KMS-11 (cell line): ENCODE results near the gene MNT.

Source experiments
- H2AFZ ChIP-seq: fragments of 200-600 bp; sonication (generic); 2 replicates; pipeline ENCODE4 v1.6.1; 2016; ENCODE audit warnings: antibody characterized with exemption, mixed run types, low read depth
- H3K27ac ChIP-seq: fragments of 200-600 bp; sonication (generic); 2 replicates; pipeline ENCODE4 v1.6.1; 2016; ENCODE audit warnings: mild to moderate bottlenecking, mixed run types
- H3K27me3 ChIP-seq: fragments of 200-600 bp; sonication (generic); 2 replicates; pipeline ENCODE4 v1.6.1; 2017; ENCODE audit warnings: mild to moderate bottlenecking, low read depth, mixed run types, moderate library complexity; ENCODE audit not compliant: insufficient read depth
- H3K36me3 ChIP-seq: fragments of 200-600 bp; sonication (generic); 2 replicates; pipeline ENCODE4 v1.6.1; 2017; ENCODE audit warnings: mild to moderate bottlenecking, mixed run types; ENCODE audit not compliant: insufficient read depth
- H3K4me1 ChIP-seq: fragments of 200-600 bp; sonication (generic); 2 replicates; pipeline ENCODE4 v1.6.1; 2016; ENCODE audit warnings: mild to moderate bottlenecking, low read depth, mixed run types; ENCODE audit not compliant: poor library complexity, severe bottlenecking
- H3K4me2 ChIP-seq: fragments of 200-600 bp; sonication (generic); 2 replicates; pipeline ENCODE4 v1.7.0; 2016; ENCODE audit warnings: mild to moderate bottlenecking, mixed run types
- H3K4me3 ChIP-seq: fragments of 200-600 bp; sonication (generic); IDR thresholded peaks from 2 replicates; pipeline ENCODE4 v1.6.1; 2017; ENCODE audit warnings: low read depth, low read length, mixed read lengths; ENCODE audit not compliant: insufficient read depth
- H3K79me2 ChIP-seq: fragments of 200-600 bp; sonication (generic); 2 replicates; pipeline ENCODE4 v1.6.1; 2016; ENCODE audit warnings: low read depth, mixed run types; ENCODE audit not compliant: insufficient read depth
- H3K9ac ChIP-seq: fragments of 200-600 bp; sonication (generic); 2 replicates; pipeline ENCODE4 v1.6.1; 2016; ENCODE audit warnings: mild to moderate bottlenecking, mixed run types
- H4K20me1 ChIP-seq: fragments of 200-600 bp; sonication (generic); 2 replicates; pipeline ENCODE4 v1.6.1; 2016; ENCODE audit warnings: mild to moderate bottlenecking, mixed run types; ENCODE audit not compliant: insufficient read depth
- TF ChIP-seq, protein P1 (sequence below): fragments of 200-600 bp; sonication (generic); conservative IDR thresholded peaks from 2 replicates; pipeline ENCODE4 v1.6.1; 2017; ENCODE audit warnings: low read depth, mild to moderate bottlenecking, antibody characterized with exemption, low read length, moderate library complexity, mixed read lengths

The MNT gene

GRCh38 chr17:2403044-2403443, 2.2 kb upstream of the MNT start:
- Histone ChIP-seq H3K4me2 (peak overlapping the region; percentile 41; the same call in 1 of the 2 replicates), H3K27ac (no peak overlapping the region)

DNA sequence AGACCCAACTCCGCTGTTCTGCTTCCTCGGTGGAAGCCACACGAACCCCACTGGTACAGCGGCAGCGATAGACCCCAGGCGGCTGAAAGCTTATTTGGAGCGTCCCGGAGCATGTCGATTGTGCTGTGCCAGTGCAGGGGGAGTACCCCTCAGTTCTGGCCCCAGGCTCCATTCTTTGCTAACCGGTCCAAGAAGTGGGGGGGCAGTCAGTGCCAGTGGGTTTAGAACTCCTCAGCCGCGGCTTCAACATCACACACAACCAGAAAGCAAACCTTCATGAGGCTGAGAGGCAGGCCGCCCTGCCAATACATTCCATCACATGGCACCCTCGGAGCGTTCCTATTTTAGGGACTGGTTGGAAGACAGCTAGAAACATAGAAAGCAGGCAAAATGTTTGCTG, 1.7 kb upstream of the MNT start:
- H3K4me1 ChIP-seq, result no peaks in the 10 kb centered on the region
- no peaks in the 10 kb centered on the region for H3K79me2 ChIP-seq
- no peak overlapping the region for H3K4me3 ChIP-seq
- no peak overlapping the region for H3K27ac ChIP-seq
- no peak overlapping the region; the same call in 1 of the 2 replicates for H3K9ac ChIP-seq
- no peaks in the 10 kb centered on the region for H3K27me3 ChIP-seq
- peak overlapping the region; percentile 18 for H2AFZ ChIP-seq
- H4K20me1 ChIP-seq, result no peaks in the 10 kb centered on the region
- H3K36me3 ChIP-seq, result no peaks in the 10 kb centered on the region
- TF ChIP-seq, protein P1, sequence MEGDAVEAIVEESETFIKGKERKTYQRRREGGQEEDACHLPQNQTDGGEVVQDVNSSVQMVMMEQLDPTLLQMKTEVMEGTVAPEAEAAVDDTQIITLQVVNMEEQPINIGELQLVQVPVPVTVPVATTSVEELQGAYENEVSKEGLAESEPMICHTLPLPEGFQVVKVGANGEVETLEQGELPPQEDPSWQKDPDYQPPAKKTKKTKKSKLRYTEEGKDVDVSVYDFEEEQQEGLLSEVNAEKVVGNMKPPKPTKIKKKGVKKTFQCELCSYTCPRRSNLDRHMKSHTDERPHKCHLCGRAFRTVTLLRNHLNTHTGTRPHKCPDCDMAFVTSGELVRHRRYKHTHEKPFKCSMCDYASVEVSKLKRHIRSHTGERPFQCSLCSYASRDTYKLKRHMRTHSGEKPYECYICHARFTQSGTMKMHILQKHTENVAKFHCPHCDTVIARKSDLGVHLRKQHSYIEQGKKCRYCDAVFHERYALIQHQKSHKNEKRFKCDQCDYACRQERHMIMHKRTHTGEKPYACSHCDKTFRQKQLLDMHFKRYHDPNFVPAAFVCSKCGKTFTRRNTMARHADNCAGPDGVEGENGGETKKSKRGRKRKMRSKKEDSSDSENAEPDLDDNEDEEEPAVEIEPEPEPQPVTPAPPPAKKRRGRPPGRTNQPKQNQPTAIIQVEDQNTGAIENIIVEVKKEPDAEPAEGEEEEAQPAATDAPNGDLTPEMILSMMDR, result no peak
- H3K4me2 ChIP-seq, result peak overlapping the region; percentile 41

More at GRCh38 chr17:2403044-2403443, 2.2 kb upstream of the MNT start:
- TF ChIP-seq, protein P1, result no peak
- Histone ChIP-seq H4K20me1 (no peaks in the 10 kb centered on the region), H3K4me1 (no peaks in the 10 kb centered on the region), H3K36me3 (no peaks in the 10 kb centered on the region), H3K4me3 (no peak overlapping the region), H2AFZ (no peak overlapping the region), H3K79me2 (no peaks in the 10 kb centered on the region), H3K9ac (no peak overlapping the region), H3K27me3 (no peaks in the 10 kb centered on the region)

GRCh38 chr17:2401426-2402221, 764 bp upstream of the MNT start:
- H3K4me3 ChIP-seq, result no peak overlapping the region
- H3K36me3 ChIP-seq, result no peaks in the 10 kb centered on the region
- H3K4me2 ChIP-seq, result peak overlapping the region; percentile 61; the same call in 1 of the 2 replicates
- TF ChIP-seq, protein P1, result no peak
- no peaks in the 10 kb centered on the region for H3K4me1 ChIP-seq
- no peaks in the 10 kb centered on the region for H3K79me2 ChIP-seq
- peak overlapping the region; percentile 92 for H3K9ac ChIP-seq
- H4K20me1 ChIP-seq, result no peaks in the 10 kb centered on the region
- no peaks in the 10 kb centered on the region for H3K27me3 ChIP-seq
- peak overlapping the region; percentile 52; the same call in 1 of the 2 replicates for H2AFZ ChIP-seq
- H3K27ac ChIP-seq, result peak overlapping the region; percentile 89

- TF ChIP-seq, protein P1, result no peak
- Histone ChIP-seq H3K27ac (peak overlapping the region; percentile 89), H3K36me3 (no peaks in the 10 kb centered on the region), H3K79me2 (no peaks in the 10 kb centered on the region), H2AFZ (peak overlapping the region; percentile 14; the same call in 1 of the 2 replicates), H4K20me1 (no peaks in the 10 kb centered on the region), H3K9ac (peak overlapping the region; percentile 92), H3K4me3 (no peak overlapping the region), H3K27me3 (no peaks in the 10 kb centered on the region), H3K4me1 (no peaks in the 10 kb centered on the region), H3K4me2 (peak overlapping the region; percentile 51)
These were observed 390 bp downstream of the MNT start for GRCh38 chr17:2400474-2400866.
